Trophoblast cell (in vitro differentiated cells and primary cell): ENCODE data around the gene THSD4.

Experiments
- DNase-seq, 2 donors: peaks; one replicate each; pipeline ENCODE4 v3.0.0-alpha.2; 2016
- H2AFZ ChIP-seq: 2 replicates; pipeline ENCODE4 v1.6.1; 2013; ENCODE audit warnings: low read length, moderate library complexity, mild to moderate bottlenecking; ENCODE audit not compliant: insufficient read depth, poor library complexity
- H2AK5ac ChIP-seq: 2 replicates; pipeline ENCODE4 v1.6.1; 2013; ENCODE audit warnings: mild to moderate bottlenecking, low read length
- H2BK120ac ChIP-seq: 2 replicates; pipeline ENCODE4 v1.6.1; 2013; ENCODE audit warnings: low read length, mild to moderate bottlenecking, moderate library complexity; ENCODE audit not compliant: insufficient read depth, poor library complexity
- H2BK12ac ChIP-seq: 2 replicates; pipeline ENCODE4 v1.6.1; 2013; ENCODE audit warnings: mild to moderate bottlenecking, low read length, moderate library complexity
- H2BK5ac ChIP-seq: 2 replicates; pipeline ENCODE4 v1.6.1; 2013; ENCODE audit warnings: low read length, low read depth, moderate library complexity, mild to moderate bottlenecking; ENCODE audit not compliant: poor library complexity
- H3K14ac ChIP-seq: 2 replicates; pipeline ENCODE4 v1.6.1; 2013; ENCODE audit warnings: mild to moderate bottlenecking, low read length
- H3K18ac ChIP-seq: 2 replicates; pipeline ENCODE4 v1.6.1; 2013; ENCODE audit warnings: mild to moderate bottlenecking, low read length
- H3K23ac ChIP-seq: 2 replicates; pipeline ENCODE4 v1.6.1; 2013; ENCODE audit warnings: low read length
- H3K27ac ChIP-seq: 2 replicates; pipeline ENCODE4 v1.5.1; 2013; ENCODE audit warnings: low read depth, mild to moderate bottlenecking, inconsistent platforms, low read length, moderate library complexity
- H3K27me3 ChIP-seq: 2 replicates; pipeline ENCODE4 v1.6.1; 2013; ENCODE audit warnings: inconsistent platforms, mild to moderate bottlenecking, low read length, moderate library complexity; ENCODE audit not compliant: insufficient read depth
- H3K36me3 ChIP-seq, 2 experiments: 1 replicate in 1 of 2; 2 replicates in 1 of 2; pipeline ENCODE4 v1.6.1; 2013; ENCODE audit warnings: low read length in 2 of 2, mild to moderate bottlenecking in 2 of 2, moderate library complexity in 1 of 2; ENCODE audit not compliant: insufficient read depth in 2 of 2, control insufficient read depth in 1 of 2
- H3K4ac ChIP-seq: 2 replicates; pipeline ENCODE4 v1.6.1; 2013; ENCODE audit warnings: low read depth, mild to moderate bottlenecking, low read length, moderate library complexity
- H3K4me1 ChIP-seq, 2 experiments: 1 replicate in 1 of 2; 2 replicates in 1 of 2; pipeline ENCODE4 v1.6.1; 2013; ENCODE audit warnings: low read length in 2 of 2, mild to moderate bottlenecking in 2 of 2, moderate library complexity in 1 of 2; ENCODE audit not compliant: insufficient read depth in 2 of 2, control insufficient read depth in 1 of 2
- H3K4me2 ChIP-seq: 2 replicates; pipeline ENCODE4 v1.6.1; 2013; ENCODE audit warnings: inconsistent platforms, mild to moderate bottlenecking, low read length, moderate library complexity
- H3K4me3 ChIP-seq: 2 replicates; pipeline ENCODE4 v1.5.1; 2013; ENCODE audit warnings: mild to moderate bottlenecking, low read depth, low read length, inconsistent platforms
- H3K79me1 ChIP-seq: one replicate; pipeline ENCODE4 v1.6.1; 2013; ENCODE audit warnings: low read length
- H3K79me2 ChIP-seq: 2 replicates; pipeline ENCODE4 v1.6.1; 2013; ENCODE audit warnings: low read length, mild to moderate bottlenecking; ENCODE audit not compliant: control insufficient read depth, insufficient read depth, poor library complexity
- H3K9ac ChIP-seq: 2 replicates; pipeline ENCODE4 v1.6.1; 2013; ENCODE audit warnings: mild to moderate bottlenecking, low read length
- H3K9me3 ChIP-seq: 2 replicates; pipeline ENCODE4 v1.6.1; 2013; ENCODE audit warnings: low read depth, mild to moderate bottlenecking, control low read depth, inconsistent platforms, low read length; ENCODE audit not compliant: insufficient read depth
- H4K12ac ChIP-seq: 2 replicates; pipeline ENCODE4 v1.6.1; 2013; ENCODE audit warnings: low read depth, mild to moderate bottlenecking, low read length, moderate library complexity
- H4K8ac ChIP-seq: 2 replicates; pipeline ENCODE4 v1.6.1; 2013; ENCODE audit warnings: low read depth, mild to moderate bottlenecking, low read length, moderate library complexity
- H4K91ac ChIP-seq: one replicate; pipeline ENCODE4 v1.6.1; 2013; ENCODE audit warnings: low read depth, mild to moderate bottlenecking, low read length, moderate library complexity
- WGBS: extraction: QIAGEN DNeasy Blood & Tissue Kit; methylation state at CpG from one replicate; pipeline ENCODE4 v1.1.7; 2013; ENCODE audit warnings: missing lambda C conversion rate; ENCODE audit not compliant: insufficient read length, insufficient coverage; ENCODE audit errors: extremely low coverage; 5-methylcytosine and 5-hydroxymethylcytosine counted together

Gene THSD4

DNA sequence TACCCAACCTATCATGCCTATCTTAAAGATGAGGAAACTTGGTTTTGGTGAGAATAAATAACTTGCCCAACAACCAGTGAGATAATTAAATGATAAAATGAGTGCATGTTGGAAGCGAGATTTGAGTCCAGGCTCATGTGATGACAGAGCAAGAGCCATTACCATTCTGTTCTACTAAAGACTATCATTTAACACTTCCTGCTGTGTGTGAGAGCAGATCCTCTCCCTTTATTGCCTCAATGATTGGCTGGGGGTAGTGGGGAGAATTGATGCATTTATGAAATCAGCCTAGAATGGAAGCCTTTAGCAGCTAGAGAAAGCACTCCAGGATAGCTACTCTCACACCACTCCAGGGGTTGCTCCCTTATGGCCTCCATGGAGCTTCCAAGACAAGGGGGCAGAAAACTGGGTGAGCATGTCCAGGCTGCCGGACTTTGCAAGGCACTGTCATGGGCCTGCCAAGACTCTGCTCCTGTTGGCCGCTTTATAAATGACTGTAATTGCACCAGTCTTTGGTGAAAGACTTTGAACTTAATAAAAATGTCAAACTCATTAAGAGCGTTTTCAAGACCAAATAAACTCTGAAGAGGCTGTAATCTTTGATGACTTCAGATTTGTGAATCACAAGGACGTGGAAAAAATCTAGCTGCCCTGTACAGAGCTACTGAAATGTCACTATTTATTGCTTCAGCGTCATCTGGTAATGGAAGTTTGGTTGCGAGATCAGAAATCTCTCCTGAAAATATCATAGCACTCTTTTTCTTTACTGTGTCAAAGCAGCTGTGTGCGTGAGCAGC is 486.0 kb downstream of the THSD4 start:
- Histone ChIP-seq H3K18ac (no peak overlapping the region), H4K8ac (no peak overlapping the region), H3K9me3 (no peaks in the 10 kb centered on the region), H2AFZ (no peak overlapping the region), H3K27ac (no peak overlapping the region), H2BK120ac (no peak overlapping the region), H3K14ac (no peak overlapping the region), H3K4me2 (no peak overlapping the region), H3K4ac (no peak overlapping the region), H3K4me1 (no peaks in the 10 kb centered on the region), H3K27me3 (no peaks in the 10 kb centered on the region), H2AK5ac (no peak overlapping the region), H2BK5ac (no peak overlapping the region), H4K91ac (no peak overlapping the region), H3K9ac (no peak overlapping the region), H4K12ac (no peak overlapping the region), H3K23ac (no peak overlapping the region), H2BK12ac (no peak overlapping the region), H3K36me3 (no peaks in the 10 kb centered on the region), H3K4me3 (no peak overlapping the region), H3K79me2 (no peaks in the 10 kb centered on the region), H3K79me1 (no peaks in the 10 kb centered on the region)
- no peak for DNase-seq
- no CpG with 5 or more reads among the region's 8 CpGs for WGBS

DNA sequence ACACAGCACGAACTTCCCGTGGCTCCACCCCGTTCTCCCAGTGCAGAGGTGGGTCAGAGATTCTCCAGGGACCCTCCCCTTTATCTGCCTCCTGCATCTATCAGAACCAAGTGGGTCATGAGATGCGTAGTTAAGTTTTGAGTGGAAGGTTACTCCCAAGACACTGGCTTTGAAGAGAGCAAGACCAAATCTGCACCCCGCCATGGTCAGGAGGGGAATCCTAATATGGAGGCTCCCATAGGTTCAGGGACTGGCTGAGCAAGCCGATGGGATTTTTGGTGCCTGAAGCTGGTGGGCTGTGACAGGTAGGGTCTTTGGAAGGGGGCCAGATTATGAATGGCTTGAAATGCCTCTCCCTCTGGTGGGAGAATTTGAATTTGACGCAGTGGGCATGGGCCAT is 488.1 kb downstream of the THSD4 start:
- no CpG with 5 or more reads among the region's 7 CpGs for WGBS

DNA sequence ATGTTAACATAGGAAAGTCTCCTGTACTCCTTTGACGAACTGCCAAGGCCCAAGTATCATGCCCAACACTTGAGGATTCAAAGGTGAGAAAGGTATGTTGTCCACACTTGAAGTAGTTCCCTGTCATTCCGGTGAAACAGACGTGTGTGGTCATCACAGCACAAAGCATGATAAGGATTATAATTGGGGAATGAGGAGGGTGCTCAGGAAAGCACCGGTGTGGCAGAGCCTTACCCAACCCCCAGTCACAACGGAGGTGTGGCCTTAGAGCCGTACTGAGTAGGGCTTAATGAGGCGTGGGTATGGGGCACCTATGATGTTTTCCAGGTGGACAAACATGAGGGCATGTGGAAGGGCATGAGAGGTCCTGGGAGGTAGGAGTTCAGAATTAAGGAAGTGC is 492.1 kb downstream of the THSD4 start:
- WGBS: no CpG with 5 or more reads among the region's 7 CpGs
- Histone ChIP-seq H3K4me3 (no peak overlapping the region), H4K12ac (no peak overlapping the region), H3K79me1 (no peaks in the 10 kb centered on the region), H4K8ac (no peak overlapping the region), H3K36me3 (no peaks in the 10 kb centered on the region), H3K18ac (no peak overlapping the region), H2BK12ac (no peak overlapping the region), H3K79me2 (no peaks in the 10 kb centered on the region), H4K91ac (no peak overlapping the region), H2AK5ac (no peak overlapping the region), H3K14ac (no peak overlapping the region), H3K4me2 (no peak overlapping the region), H2BK5ac (no peak overlapping the region), H3K4me1 (no peaks in the 10 kb centered on the region), H3K27ac (no peak overlapping the region), H3K27me3 (no peaks in the 10 kb centered on the region), H2BK120ac (no peak overlapping the region), H3K23ac (no peak overlapping the region), H3K9ac (no peak overlapping the region), H3K4ac (no peak overlapping the region), H2AFZ (no peak overlapping the region), H3K9me3 (no peaks in the 10 kb centered on the region)
- no peak for DNase-seq

More for the DNA sequence above, 488.1 kb downstream of the THSD4 start:
- Histone ChIP-seq H2AK5ac (no peak overlapping the region), H4K12ac (no peak overlapping the region), H3K27me3 (no peaks in the 10 kb centered on the region), H3K27ac (no peak overlapping the region), H3K4me3 (no peak overlapping the region), H3K14ac (no peak overlapping the region), H2BK120ac (no peak overlapping the region), H3K18ac (no peak overlapping the region), H3K4me2 (no peak overlapping the region), H2BK12ac (no peak overlapping the region), H4K91ac (no peak overlapping the region), H3K36me3 (no peaks in the 10 kb centered on the region), H3K9ac (no peak overlapping the region), H4K8ac (no peak overlapping the region), H3K23ac (no peak overlapping the region), H3K9me3 (no peaks in the 10 kb centered on the region), H3K79me1 (no peaks in the 10 kb centered on the region), H3K4me1 (no peaks in the 10 kb centered on the region), H3K79me2 (no peaks in the 10 kb centered on the region), H3K4ac (no peak overlapping the region), H2AFZ (no peak overlapping the region), H2BK5ac (no peak overlapping the region)
- no peak for DNase-seq

DNA sequence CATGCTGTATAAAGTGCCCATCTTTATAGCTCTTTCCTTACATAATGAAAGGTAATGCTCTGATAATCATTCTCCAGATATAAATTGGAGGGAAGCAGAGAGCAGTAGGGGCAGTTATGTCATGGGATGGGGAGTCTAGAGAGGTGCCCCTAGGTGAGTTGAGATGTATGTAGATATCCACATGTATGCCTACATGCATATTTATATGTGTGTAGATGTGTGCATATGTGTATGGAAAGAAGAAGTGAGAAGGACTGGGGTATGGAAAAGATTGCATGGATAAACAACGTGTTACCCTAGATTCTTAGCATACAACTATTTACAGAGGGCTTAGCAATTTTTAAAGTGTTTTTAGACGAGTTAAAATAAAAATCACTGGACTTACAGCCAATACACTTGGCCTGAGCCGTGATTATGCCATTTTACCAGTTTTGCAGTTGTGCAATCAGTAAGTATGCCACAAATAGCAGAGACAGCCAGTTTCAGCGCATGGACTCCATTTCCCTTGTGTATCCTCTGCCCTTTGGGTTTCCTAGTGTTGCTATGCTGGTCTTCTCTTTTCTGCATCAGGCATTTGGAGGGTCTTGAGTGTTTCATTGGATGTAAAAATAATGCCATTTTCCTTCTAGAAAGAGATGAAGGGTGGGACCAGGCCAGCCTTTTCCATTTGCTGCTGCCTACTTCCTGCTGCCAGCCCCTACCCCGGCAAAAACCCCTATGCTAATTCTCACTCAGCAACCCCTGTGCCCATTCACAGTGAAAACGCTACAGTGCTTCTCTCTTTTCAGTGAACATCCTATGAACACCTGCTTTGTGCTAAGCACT is 495.7 kb downstream of the THSD4 start:
- Histone ChIP-seq H2BK120ac (no peak overlapping the region), H3K23ac (no peak overlapping the region), H3K9me3 (no peaks in the 10 kb centered on the region), H3K4me2 (no peak overlapping the region), H3K14ac (no peak overlapping the region), H3K27me3 (no peaks in the 10 kb centered on the region), H4K12ac (no peak overlapping the region), H3K18ac (no peak overlapping the region), H3K4ac (no peak overlapping the region), H2BK12ac (no peak overlapping the region), H3K27ac (no peak overlapping the region), H4K8ac (no peak overlapping the region), H3K9ac (no peak overlapping the region), H2AK5ac (no peak overlapping the region), H3K79me1 (no peaks in the 10 kb centered on the region), H3K4me3 (no peak overlapping the region), H3K36me3 (no peaks in the 10 kb centered on the region), H2AFZ (no peak overlapping the region), H3K79me2 (no peaks in the 10 kb centered on the region), H4K91ac (no peak overlapping the region), H3K4me1 (no peaks in the 10 kb centered on the region), H2BK5ac (no peak overlapping the region)
- WGBS: no CpG with 5 or more reads among the region's 6 CpGs
- DNase-seq: no peak
